H9 (cell line): ENCODE results near the gene NFKBIZ. TPM values are rescaled to one million over a fixed set of nuclear protein-coding genes. Genes with fewer than 3 reads are reported as not detected.

Source experiments
- DNase-seq: peaks from one replicate; pipeline ENCODE4 v3.0.0-alpha.2; 2017
- H2AFZ ChIP-seq: one replicate; pipeline ENCODE4 v1.6.1; 2013; ENCODE audit warnings: mild to moderate bottlenecking, low read length, control low read depth, moderate library complexity
- H2AK5ac ChIP-seq: 2 replicates; pipeline ENCODE4 v1.6.1; 2013; ENCODE audit warnings: low read length, control low read depth, mixed read lengths; ENCODE audit not compliant: insufficient read length
- H2BK120ac ChIP-seq: one replicate; pipeline ENCODE4 v1.6.1; 2013; ENCODE audit warnings: low read depth, mild to moderate bottlenecking, low read length, control low read depth, inconsistent platforms; ENCODE audit not compliant: poor library complexity, severe bottlenecking
- H2BK12ac ChIP-seq: 2 replicates; pipeline ENCODE4 v1.6.1; 2013; ENCODE audit warnings: low read length, control low read depth, mixed read lengths, low read depth; ENCODE audit not compliant: insufficient read length
- H2BK15ac ChIP-seq: 2 replicates; pipeline ENCODE4 v1.6.1; 2013; ENCODE audit warnings: low read depth, low read length, control low read depth
- H2BK20ac ChIP-seq: one replicate; pipeline ENCODE4 v1.6.1; 2013; ENCODE audit warnings: low read depth, mild to moderate bottlenecking, low read length, control low read depth, inconsistent platforms; ENCODE audit not compliant: poor library complexity, severe bottlenecking
- H2BK5ac ChIP-seq: 2 replicates; pipeline ENCODE4 v1.6.1; 2013; ENCODE audit warnings: low read length, control low read depth, mixed read lengths; ENCODE audit not compliant: insufficient read length
- H3K14ac ChIP-seq: 2 replicates; pipeline ENCODE4 v1.6.1; 2013; ENCODE audit warnings: low read length, control low read depth; ENCODE audit not compliant: insufficient read depth
- H3K18ac ChIP-seq: 2 replicates; pipeline ENCODE4 v1.6.1; 2013; ENCODE audit warnings: low read depth, mild to moderate bottlenecking, mixed read lengths, low read length, control low read depth; ENCODE audit not compliant: insufficient read length
- H3K23ac ChIP-seq: 2 replicates; pipeline ENCODE4 v1.6.1; 2013; ENCODE audit warnings: low read length, control low read depth, mixed read lengths, low read depth; ENCODE audit not compliant: insufficient read length
- H3K23me2 ChIP-seq: 2 replicates; pipeline ENCODE4 v1.6.1; 2013; ENCODE audit warnings: low read depth, mild to moderate bottlenecking, mixed read lengths, low read length, control low read depth; ENCODE audit not compliant: insufficient read length, poor library complexity, severe bottlenecking
- H3K27ac ChIP-seq: 2 replicates; pipeline ENCODE4 v1.5.1; 2013; ENCODE audit warnings: low read length, control low read depth, mixed read lengths, low read depth; ENCODE audit not compliant: insufficient read length
- H3K27me3 ChIP-seq: 2 replicates; pipeline ENCODE4 v1.6.1; 2013; ENCODE audit warnings: low read length, control low read depth, inconsistent platforms; ENCODE audit not compliant: insufficient read depth
- H3K4ac ChIP-seq: 2 replicates; pipeline ENCODE4 v1.6.1; 2013; ENCODE audit warnings: low read depth, mild to moderate bottlenecking, control low read depth, inconsistent platforms, low read length, moderate library complexity
- H3K4me1 ChIP-seq: 2 replicates; pipeline ENCODE4 v1.6.1; 2013; ENCODE audit warnings: low read length, control low read depth, inconsistent platforms; ENCODE audit not compliant: insufficient read depth
- H3K4me2 ChIP-seq: 2 replicates; pipeline ENCODE4 v1.6.1; 2013; ENCODE audit warnings: low read length, control low read depth, mixed read lengths; ENCODE audit not compliant: insufficient read length, insufficient read depth
- H3K56ac ChIP-seq: 2 replicates; pipeline ENCODE4 v1.6.1; 2013; ENCODE audit warnings: low read depth, mild to moderate bottlenecking, mixed read lengths, low read length, control low read depth; ENCODE audit not compliant: insufficient read length
- H3K79me1 ChIP-seq: 2 replicates; pipeline ENCODE4 v1.6.1; 2013; ENCODE audit warnings: low read depth, mild to moderate bottlenecking, moderate library complexity, low read length, control low read depth, inconsistent platforms; ENCODE audit not compliant: insufficient read depth, poor library complexity, severe bottlenecking
- H3K79me2 ChIP-seq: 2 replicates; pipeline ENCODE4 v1.6.1; 2013; ENCODE audit warnings: low read length, control low read depth, inconsistent platforms; ENCODE audit not compliant: insufficient read depth
- H3K9ac ChIP-seq: 2 replicates; pipeline ENCODE4 v1.6.1; 2013; ENCODE audit warnings: low read length, control low read depth, mixed read lengths; ENCODE audit not compliant: insufficient read length; ENCODE audit errors: extremely low read depth
- H3K9me3 ChIP-seq: one replicate; pipeline ENCODE4 v1.6.1; 2013; ENCODE audit warnings: low read depth, low read length, inconsistent platforms; ENCODE audit not compliant: control insufficient read depth
- H3T11ph ChIP-seq: one replicate; pipeline ENCODE4 v1.6.1; 2013; ENCODE audit warnings: mild to moderate bottlenecking, low read length, control low read depth, inconsistent platforms
- H4K20me1 ChIP-seq: one replicate; pipeline ENCODE4 v1.6.1; 2013; ENCODE audit not compliant: control insufficient read depth, insufficient read length, insufficient read depth
- H4K5ac ChIP-seq: 2 replicates; pipeline ENCODE4 v1.6.1; 2013; ENCODE audit warnings: low read depth, mild to moderate bottlenecking, mixed read lengths, low read length, control low read depth; ENCODE audit not compliant: insufficient read length
- H4K8ac ChIP-seq: replicated peaks from 2 replicates; pipeline ENCODE4 v1.6.1; 2013; ENCODE audit warnings: low read length, control low read depth, mixed read lengths, low read depth; ENCODE audit not compliant: insufficient read length
- H4K91ac ChIP-seq: 2 replicates; pipeline ENCODE4 v1.6.1; 2013; ENCODE audit warnings: low read depth, mild to moderate bottlenecking, moderate library complexity, mixed read lengths, low read length, control low read depth; ENCODE audit not compliant: insufficient read length
- H3K27ac Mint-ChIP-seq, 3 experiments: 2 replicates in 2 of 3; 3 replicates in 1 of 3; pipeline ENCODE4 v1.8.0; 2020 to 2021; ENCODE audit warnings: mixed read lengths in 3 of 3, mild to moderate bottlenecking in 1 of 3, moderate library complexity in 1 of 3
- H3K27me3 Mint-ChIP-seq: 2 replicates; pipeline ENCODE4 v1.8.0; 2021; ENCODE audit warnings: low read depth, mild to moderate bottlenecking, moderate library complexity, mixed read lengths
- H3K36me3 Mint-ChIP-seq, 3 experiments: 2 replicates in 2 of 3; 3 replicates in 1 of 3; pipeline ENCODE4 v1.8.0; 2020 to 2021; ENCODE audit warnings: low read depth in 3 of 3, mixed read lengths in 3 of 3; ENCODE audit not compliant: insufficient read depth in 1 of 3
- H3K4me1 Mint-ChIP-seq, 2 experiments: 2 replicates each; pipeline ENCODE4 v1.8.0; 2020; ENCODE audit warnings: mixed read lengths in 2 of 2
- H3K4me3 Mint-ChIP-seq, 2 experiments: 2 replicates in 1 of 2; 3 replicates in 1 of 2; pipeline ENCODE4 v1.8.0; 2020 to 2021; ENCODE audit warnings: mild to moderate bottlenecking in 2 of 2, mixed read lengths in 2 of 2, moderate library complexity in 1 of 2
- H3K9me3 Mint-ChIP-seq, 2 experiments: 2 replicates in 1 of 2; 3 replicates in 1 of 2; pipeline ENCODE4 v1.8.0; 2020; ENCODE audit warnings: mild to moderate bottlenecking in 2 of 2, mixed read lengths in 2 of 2, moderate library complexity in 1 of 2
- WGBS: extraction: QIAGEN DNeasy Blood & Tissue Kit; methylation state at CpG from one replicate; pipeline ENCODE4 v1.1.7; 2013; ENCODE audit warnings: missing lambda C conversion rate, low lambda C conversion rate, mixed read lengths; ENCODE audit not compliant: insufficient read length; ENCODE audit errors: extremely low coverage; 5-methylcytosine and 5-hydroxymethylcytosine counted together
- total RNA-seq: library from RNA; stranded (reverse); gene quantifications from 2 replicates; pipeline ENCODE4 v1.2.1, GENCODE V29; 2021
- TF ChIP-seq, protein P1 (sequence below): fragments of 200-600 bp; sonication (generic); conservative IDR thresholded peaks from 3 replicates; pipeline ENCODE4 v1.8.0; 2021; ENCODE audit warnings: antibody characterized with exemption, mild to moderate bottlenecking

NFKBIZ gene
- total RNA-seq, 1 experiment from 2014 or later: 11.1 TPM

DNA sequence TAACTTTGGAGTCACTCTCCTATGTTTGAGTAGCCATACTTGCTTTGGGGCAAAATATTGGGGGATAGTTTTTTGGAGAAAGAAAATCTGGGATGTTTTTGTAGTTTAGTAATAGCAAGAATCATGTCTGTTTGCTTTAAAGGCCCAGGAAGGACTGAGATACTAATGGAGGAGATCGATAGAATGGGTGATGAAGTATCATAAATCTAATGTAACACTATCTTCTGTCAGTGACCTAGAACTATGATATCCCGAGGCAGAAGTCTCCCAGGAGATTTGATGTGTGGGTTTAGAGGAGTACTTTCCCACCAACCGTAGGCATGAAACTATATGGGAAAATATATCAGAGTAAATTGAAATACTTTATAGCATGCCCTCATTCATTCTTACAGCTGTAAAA is 21.0 kb upstream of the NFKBIZ start:
- peaks cover 0 to 1% (median 0%) of the 10 kb centered on the region in 3 experiments; a peak in 2 of 7 replicates for H3K36me3 Mint-ChIP-seq
- no peak overlapping the region for H3K56ac ChIP-seq
- peak overlapping the region; percentile 36 for H3K9ac ChIP-seq
- peak overlapping the region; percentile 89 to 92 for H3K4me3 Mint-ChIP-seq
- H3K4ac ChIP-seq: no peak overlapping the region
- no peak overlapping the region for H2AFZ ChIP-seq
- H2BK120ac ChIP-seq: no peak overlapping the region
- H4K8ac ChIP-seq: no peak overlapping the region
- H2BK20ac ChIP-seq: no peak overlapping the region
- no peak overlapping the region for H3T11ph ChIP-seq
- no peaks in the 10 kb centered on the region for H3K79me2 ChIP-seq
- no peak for DNase-seq
- H3K23me2 ChIP-seq: no peaks in the 10 kb centered on the region
- H3K4me1 ChIP-seq: no peaks in the 10 kb centered on the region; the same call in 1 of the 2 replicates
- H3K18ac ChIP-seq: no peak overlapping the region
- no peaks in the 10 kb centered on the region for H3K79me1 ChIP-seq
- H2BK15ac ChIP-seq: no peak overlapping the region
- no peak overlapping the region for H4K91ac ChIP-seq
- peaks cover 21 to 28% of the 10 kb centered on the region in 2 experiments for H3K4me1 Mint-ChIP-seq
- no peaks in the 10 kb centered on the region for H4K20me1 ChIP-seq
- no CpG with 5 or more reads among the region's 3 CpGs for WGBS
- H3K9me3 ChIP-seq: no peaks in the 10 kb centered on the region
- H3K9me3 Mint-ChIP-seq: no peaks in the 10 kb centered on the region
- no peak overlapping the region for H3K14ac ChIP-seq
- H3K27me3 ChIP-seq: no peaks in the 10 kb centered on the region
- H2BK5ac ChIP-seq: no peak overlapping the region
- H3K27me3 Mint-ChIP-seq: no peaks in the 10 kb centered on the region
- H3K23ac ChIP-seq: no peak overlapping the region
- H4K5ac ChIP-seq: no peak overlapping the region
- H3K27ac Mint-ChIP-seq: 0 out of 7 replicates have a peak overlapping the region, but pooled peaks of 1 of the 3 experiments have one; percentile 91
- H3K4me2 ChIP-seq: peak overlapping the region; percentile 62
- TF ChIP-seq, protein P1, sequence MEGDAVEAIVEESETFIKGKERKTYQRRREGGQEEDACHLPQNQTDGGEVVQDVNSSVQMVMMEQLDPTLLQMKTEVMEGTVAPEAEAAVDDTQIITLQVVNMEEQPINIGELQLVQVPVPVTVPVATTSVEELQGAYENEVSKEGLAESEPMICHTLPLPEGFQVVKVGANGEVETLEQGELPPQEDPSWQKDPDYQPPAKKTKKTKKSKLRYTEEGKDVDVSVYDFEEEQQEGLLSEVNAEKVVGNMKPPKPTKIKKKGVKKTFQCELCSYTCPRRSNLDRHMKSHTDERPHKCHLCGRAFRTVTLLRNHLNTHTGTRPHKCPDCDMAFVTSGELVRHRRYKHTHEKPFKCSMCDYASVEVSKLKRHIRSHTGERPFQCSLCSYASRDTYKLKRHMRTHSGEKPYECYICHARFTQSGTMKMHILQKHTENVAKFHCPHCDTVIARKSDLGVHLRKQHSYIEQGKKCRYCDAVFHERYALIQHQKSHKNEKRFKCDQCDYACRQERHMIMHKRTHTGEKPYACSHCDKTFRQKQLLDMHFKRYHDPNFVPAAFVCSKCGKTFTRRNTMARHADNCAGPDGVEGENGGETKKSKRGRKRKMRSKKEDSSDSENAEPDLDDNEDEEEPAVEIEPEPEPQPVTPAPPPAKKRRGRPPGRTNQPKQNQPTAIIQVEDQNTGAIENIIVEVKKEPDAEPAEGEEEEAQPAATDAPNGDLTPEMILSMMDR: no peak
- H2BK12ac ChIP-seq: no peak overlapping the region
- H3K27ac ChIP-seq: no peak overlapping the region
- no peak overlapping the region for H2AK5ac ChIP-seq
